GM12875 (cell line): Measurements from ENCODE around the gene TMCO1.
"Not testable (repeated sequence)": the region's sequence is repeated elsewhere in the genome, so short reads cannot be mapped to it uniquely, and the experiment has no call there.

Source experiments
- H3K4me3 ChIP-seq: one replicate; pipeline ENCODE4 v1.5.1; 2011; ENCODE audit warnings: low read depth, low read length, control low read depth
- TF ChIP-seq, protein P1 (sequence below): IDR thresholded peaks from 2 replicates; pipeline ENCODE4 v1.5.1; 2011; ENCODE audit warnings: low read depth, mild to moderate bottlenecking, control low read depth, inconsistent platforms, low read length, moderate library complexity, borderline replicate concordance; ENCODE audit not compliant: insufficient read depth

Gene TMCO1

DNA sequence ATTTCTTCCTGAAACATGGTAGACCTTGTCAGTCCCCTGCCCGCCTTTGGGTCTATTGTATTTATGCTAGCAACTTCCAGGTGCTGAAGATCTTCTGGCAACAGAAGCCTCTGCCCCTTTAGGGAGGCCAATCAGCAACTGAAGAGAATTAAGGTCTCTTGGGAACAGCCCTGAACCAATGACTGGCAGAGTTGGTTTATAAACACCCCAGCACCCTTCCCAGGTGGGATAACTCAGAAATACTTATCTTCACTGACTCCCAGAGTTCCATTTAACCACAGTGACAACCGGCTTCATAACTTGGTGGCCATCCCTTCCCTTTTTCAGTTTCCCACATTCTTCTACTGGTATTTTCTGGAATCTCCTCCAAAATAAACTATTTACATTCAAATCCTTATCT is 27.2 kb upstream of the TMCO1 start:
- TF ChIP-seq, protein P1, sequence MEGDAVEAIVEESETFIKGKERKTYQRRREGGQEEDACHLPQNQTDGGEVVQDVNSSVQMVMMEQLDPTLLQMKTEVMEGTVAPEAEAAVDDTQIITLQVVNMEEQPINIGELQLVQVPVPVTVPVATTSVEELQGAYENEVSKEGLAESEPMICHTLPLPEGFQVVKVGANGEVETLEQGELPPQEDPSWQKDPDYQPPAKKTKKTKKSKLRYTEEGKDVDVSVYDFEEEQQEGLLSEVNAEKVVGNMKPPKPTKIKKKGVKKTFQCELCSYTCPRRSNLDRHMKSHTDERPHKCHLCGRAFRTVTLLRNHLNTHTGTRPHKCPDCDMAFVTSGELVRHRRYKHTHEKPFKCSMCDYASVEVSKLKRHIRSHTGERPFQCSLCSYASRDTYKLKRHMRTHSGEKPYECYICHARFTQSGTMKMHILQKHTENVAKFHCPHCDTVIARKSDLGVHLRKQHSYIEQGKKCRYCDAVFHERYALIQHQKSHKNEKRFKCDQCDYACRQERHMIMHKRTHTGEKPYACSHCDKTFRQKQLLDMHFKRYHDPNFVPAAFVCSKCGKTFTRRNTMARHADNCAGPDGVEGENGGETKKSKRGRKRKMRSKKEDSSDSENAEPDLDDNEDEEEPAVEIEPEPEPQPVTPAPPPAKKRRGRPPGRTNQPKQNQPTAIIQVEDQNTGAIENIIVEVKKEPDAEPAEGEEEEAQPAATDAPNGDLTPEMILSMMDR: no peak
- no peak overlapping the region for H3K4me3 ChIP-seq

DNA sequence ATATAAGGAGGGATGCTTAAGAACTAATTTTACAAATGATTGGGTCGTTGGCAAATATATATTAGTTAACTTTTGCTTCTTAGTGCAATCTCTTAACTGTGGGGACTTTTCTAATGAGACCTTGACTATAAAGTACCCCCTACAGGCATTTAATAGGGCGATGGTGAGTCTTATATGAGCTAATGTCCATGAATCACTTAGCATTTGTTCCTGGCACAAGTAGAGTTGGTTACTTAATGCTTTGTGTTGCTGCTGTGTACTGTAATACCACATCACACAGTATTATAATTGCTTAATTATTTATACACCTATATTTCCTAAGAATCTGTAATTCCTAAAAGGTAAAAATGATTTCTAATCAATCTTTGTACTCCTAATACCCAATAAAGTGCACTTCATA is 25.3 kb upstream of the TMCO1 start:
- TF ChIP-seq, protein P1: no peak
- H3K4me3 ChIP-seq: no peak overlapping the region

DNA sequence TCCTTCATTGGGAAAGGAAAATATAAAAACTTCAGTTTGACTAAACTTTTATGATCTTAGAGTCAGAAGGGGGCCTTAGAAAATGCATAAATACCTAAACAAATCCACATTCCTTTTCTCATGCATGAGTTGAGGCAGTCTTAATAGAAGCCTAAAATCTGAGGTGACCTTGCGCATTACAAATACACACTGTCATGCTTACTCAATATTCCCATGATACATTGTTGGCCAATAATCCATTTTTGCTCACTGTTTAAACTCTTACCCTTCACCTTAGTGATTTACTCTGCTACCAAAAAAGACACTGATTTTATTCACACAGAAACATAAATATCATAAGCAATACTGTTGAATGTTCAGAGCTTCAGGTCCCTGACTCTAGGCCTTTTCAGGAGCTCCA is 19.1 kb upstream of the TMCO1 start:
- no peak overlapping the region for H3K4me3 ChIP-seq

DNA sequence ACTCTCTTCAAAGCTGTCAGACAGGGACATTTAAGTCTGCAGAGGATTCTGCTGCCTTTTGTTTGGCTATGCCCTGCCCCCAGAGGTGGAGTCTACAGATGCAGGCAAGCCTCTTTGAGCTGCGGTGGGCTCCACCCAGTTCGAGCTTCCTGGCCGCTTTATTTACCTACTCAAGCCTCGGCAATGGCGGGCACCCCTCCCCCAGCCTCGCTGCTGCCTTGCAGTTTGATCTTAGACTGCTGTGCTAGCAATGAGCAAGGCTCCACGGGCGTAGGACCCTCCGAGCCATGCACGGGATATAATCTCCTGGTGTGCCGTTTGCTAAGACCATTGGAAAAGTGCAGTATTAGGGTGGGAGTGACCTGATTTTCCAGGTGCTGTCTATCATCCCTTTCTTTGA is 14.9 kb upstream of the TMCO1 start:
- not testable (repeated sequence) for H3K4me3 ChIP-seq

More for the DNA sequence above, 19.1 kb upstream of the TMCO1 start:
- TF ChIP-seq, protein P1: no peak

DNA sequence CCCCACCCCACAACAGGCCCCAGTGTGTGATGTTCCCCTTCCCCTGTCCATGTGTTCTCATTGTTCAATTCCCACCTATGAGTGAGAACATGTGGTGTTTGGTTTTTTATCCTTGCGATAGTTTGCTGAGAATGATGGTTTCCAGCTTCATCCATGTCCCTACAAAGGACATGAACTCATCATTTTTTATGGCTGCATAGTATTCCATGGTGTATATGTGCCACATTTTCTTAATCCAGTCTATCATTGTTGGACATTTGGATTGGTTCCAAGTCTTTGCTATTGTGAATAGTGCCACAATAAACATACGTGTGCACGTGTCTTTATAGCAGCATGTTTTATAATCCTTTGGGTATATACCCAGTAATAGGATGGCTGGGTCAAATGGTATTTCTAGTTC is 9.5 kb upstream of the TMCO1 start:
- H3K4me3 ChIP-seq: not testable (repeated sequence)

DNA sequence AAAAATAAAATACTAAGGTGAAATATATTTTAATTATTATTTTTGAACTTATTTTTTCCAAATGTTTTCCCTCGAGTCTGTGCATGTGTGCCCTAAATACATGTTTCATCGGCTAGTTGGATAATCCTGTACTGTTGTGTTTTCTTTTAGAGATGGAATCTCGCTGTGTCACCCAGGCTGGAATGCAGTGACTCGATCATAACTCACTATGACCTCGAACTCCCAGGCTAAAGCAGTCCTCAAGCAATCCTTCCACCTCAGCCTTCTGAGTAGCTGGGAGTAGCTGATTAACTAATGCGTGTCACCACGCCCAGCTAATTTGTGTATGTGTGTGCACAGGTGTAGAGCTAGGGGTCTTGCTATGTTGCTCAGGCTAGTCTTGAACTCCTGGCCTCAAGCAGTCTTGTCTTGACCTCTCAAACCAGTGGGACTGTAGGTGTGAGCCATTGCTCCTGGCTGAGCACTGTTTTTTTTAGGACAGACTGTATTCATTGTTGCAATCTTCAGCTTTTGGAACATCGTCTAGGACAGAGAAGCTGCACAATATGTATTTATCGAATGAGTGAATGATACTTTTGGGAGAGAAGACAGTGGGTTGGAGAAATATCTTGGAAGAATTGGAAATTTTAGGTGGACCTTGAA is 4.8 kb upstream of the TMCO1 start:
- TF ChIP-seq, protein P1: no peak
- no peak overlapping the region for H3K4me3 ChIP-seq

DNA sequence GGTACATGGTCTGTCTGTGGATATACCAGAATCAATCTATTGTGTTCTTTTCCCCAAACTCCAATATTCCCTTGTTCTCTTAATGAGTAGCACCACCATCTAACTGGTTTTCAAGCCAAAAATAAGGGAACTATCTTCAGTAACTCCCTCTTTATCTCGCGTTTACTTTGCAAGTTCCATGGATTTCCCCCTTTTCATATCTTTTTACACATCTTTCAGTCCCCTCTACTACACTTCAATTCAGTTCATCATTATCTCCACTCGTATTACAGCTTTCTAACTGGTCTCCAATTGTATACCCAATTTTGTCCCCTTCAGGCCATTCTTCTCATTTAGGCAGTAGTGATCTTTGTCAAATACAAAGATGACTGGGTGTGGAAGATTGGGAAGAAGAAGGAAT is 4.1 kb upstream of the TMCO1 start:
- TF ChIP-seq, protein P1: no peak
- no peak overlapping the region for H3K4me3 ChIP-seq

DNA sequence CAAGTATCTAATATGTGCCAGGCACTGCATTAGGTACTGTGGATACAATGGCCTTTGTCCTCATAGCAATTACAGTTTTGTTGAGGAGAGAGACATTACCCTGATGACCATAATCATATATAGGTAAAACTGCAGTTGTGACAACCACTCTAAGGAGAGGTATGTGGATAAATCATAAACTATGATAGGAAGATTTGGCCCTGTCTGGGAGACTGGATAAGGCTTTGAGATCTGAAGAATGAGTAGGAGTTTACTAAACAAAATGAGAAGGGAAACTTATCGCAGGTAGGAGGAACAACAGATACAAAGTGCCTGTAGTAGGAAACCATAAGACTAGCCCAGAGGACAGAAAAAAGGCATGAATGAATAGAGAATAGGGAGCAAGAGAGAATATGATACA is 4.4 kb downstream of the TMCO1 start:
- no peak overlapping the region for H3K4me3 ChIP-seq
- TF ChIP-seq, protein P1: no peak
